ENCODE data around the gene NPIPB2. TPM values are rescaled to one million over a fixed set of nuclear protein-coding genes. Genes with fewer than 3 reads are reported as not detected.

NPIPB2 gene
- total RNA-seq, 4 donors from 2014 or later: 1.4 to 5.9 (median 4.1) TPM

DNA sequence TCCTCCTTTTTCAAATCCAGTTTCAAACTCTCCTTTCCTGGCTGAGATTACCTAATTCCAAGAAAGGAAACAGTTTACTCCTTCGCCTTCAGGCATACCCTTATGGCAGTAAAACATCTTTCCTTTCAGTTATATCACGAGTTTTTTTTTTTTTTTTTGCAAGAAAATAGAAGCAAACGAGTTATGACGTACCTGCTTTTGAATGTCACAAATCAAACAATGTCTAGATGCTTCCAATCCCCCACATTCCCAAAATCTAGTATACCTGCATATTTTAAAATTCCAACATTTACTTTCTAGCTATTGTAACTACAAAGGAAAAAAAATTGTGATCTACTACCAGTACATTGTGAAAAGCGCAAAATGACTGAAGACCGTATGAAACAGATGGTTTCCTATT lies 55.0 kb downstream of the NPIPB2 start:
- Histone ChIP-seq H3K36me3 (peaks cover 0 to 97% of the 10 kb centered on the region in 2 donors), H3K9me3 (no peaks in the 10 kb centered on the region), H3K27me3 (no peaks in the 10 kb centered on the region), H3K27ac (no peak overlapping the region), H3K4me1 (no peaks in the 10 kb centered on the region), H3K4me3 (no peak overlapping the region)
- TF ChIP-seq POLR2AphosphoS5 (IDR thresholded peaks at IDR 0.05): no peak
- TF ChIP-seq, protein P1, sequence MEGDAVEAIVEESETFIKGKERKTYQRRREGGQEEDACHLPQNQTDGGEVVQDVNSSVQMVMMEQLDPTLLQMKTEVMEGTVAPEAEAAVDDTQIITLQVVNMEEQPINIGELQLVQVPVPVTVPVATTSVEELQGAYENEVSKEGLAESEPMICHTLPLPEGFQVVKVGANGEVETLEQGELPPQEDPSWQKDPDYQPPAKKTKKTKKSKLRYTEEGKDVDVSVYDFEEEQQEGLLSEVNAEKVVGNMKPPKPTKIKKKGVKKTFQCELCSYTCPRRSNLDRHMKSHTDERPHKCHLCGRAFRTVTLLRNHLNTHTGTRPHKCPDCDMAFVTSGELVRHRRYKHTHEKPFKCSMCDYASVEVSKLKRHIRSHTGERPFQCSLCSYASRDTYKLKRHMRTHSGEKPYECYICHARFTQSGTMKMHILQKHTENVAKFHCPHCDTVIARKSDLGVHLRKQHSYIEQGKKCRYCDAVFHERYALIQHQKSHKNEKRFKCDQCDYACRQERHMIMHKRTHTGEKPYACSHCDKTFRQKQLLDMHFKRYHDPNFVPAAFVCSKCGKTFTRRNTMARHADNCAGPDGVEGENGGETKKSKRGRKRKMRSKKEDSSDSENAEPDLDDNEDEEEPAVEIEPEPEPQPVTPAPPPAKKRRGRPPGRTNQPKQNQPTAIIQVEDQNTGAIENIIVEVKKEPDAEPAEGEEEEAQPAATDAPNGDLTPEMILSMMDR (IDR thresholded peaks at IDR 0.05): no peak
- no peak for ATAC-seq
- 72 to 78% methylated on average over 2 to 6 of the region's 6 CpGs for WGBS, 2 donors (ENCODE audit: low coverage in 1 of 2)

DNA sequence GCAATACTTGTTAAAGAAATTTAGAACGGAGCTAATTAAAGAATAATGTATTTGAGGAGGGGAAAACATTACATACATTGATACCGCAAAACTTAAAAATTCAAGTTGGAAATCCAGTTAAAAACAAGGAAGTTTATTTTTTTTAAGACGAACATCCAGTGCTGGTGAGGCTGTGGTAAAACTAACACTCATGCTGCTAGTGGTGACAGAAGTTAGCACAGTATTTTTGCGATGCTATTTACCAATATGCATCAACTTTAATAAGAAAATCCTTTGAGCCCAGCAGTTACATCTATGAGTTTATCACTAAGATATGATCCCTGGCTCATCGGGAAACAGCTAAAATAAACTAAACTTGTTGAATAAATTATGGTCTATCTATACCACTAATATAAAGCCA lies 57.8 kb downstream of the NPIPB2 start:
- no peaks in the 10 kb centered on the region for H3K27me3 ChIP-seq
- no peaks in the 10 kb centered on the region for H3K9me3 ChIP-seq
- TF ChIP-seq POLR2AphosphoS5 (IDR thresholded peaks at IDR 0.05) (no peak), POLR2A (IDR thresholded peaks at IDR 0.05) (no peak), EP300 (IDR thresholded peaks at IDR 0.05) (no peak)
- ATAC-seq: no peak
- H3K36me3 ChIP-seq: peaks cover 0 to 100% of the 10 kb centered on the region in 2 donors
- 93 to 94% methylated on average over 5 of the region's 5 CpGs for WGBS, 2 donors (ENCODE audit: low coverage in 1 of 2)
- no peak overlapping the region for H3K4me3 ChIP-seq
- no peak overlapping the region for H3K27ac ChIP-seq
- no peaks in the 10 kb centered on the region for H3K4me1 ChIP-seq

DNA sequence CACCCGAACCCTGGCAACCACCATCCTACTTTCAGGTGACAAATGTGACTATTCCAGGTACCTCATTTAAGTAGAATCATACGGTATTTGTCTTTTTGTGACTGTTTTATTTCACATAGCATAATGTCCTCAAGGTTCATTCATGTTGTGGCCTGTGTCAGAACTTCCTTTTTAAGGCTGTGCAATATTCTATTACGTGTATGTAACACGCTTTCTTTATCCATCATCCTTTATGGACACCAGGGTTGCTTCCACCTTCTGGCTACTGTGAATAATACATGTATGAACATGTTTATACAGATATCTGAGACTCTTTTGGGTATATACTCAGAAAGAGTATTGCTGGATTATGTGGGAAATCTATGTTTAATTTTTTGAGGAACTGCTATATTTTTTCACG lies 61.8 kb downstream of the NPIPB2 start:
- H3K36me3 ChIP-seq: peaks cover 2 to 99% of the 10 kb centered on the region in 2 donors
- no peaks in the 10 kb centered on the region for H3K9me3 ChIP-seq
- no peaks in the 10 kb centered on the region for H3K27me3 ChIP-seq
- no peaks in the 10 kb centered on the region for H3K4me1 ChIP-seq
- 86 to 91% methylated on average over 4 to 5 of the region's 5 CpGs for whole genome bisulfite sequencing, 2 donors (ENCODE audit: low coverage in 1 of 2)
- ATAC-seq: no peak
- TF ChIP-seq, protein P1 (IDR thresholded peaks at IDR 0.05): no peak
- TF ChIP-seq EP300 (IDR thresholded peaks at IDR 0.05): no peak
- TF ChIP-seq POLR2A (IDR thresholded peaks at IDR 0.05): no peak
- no peak for TF ChIP-seq POLR2AphosphoS5 (IDR thresholded peaks at IDR 0.05)
- H3K27ac ChIP-seq: no peak overlapping the region
- no peak overlapping the region for H3K4me3 ChIP-seq

DNA sequence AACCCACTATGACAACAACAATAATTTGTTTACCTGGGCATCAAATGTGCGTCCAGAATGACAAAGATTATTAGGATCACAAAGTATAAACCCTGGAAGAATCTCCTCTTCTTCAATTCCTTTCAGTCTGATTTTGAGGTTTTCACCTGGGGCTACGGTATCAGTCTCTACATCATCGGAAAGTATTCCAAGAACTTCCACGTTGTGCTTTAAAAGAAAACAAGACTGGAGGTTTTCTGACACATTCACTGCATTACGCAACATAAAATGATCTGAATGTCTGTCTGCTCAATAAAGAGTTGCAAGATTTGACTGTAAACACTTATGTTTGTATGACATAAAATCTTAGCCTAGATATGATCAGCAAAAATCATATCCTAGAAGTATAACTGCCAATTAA lies 64.5 kb downstream of the NPIPB2 start:
- Histone ChIP-seq H3K9me3 (no peaks in the 10 kb centered on the region), H3K4me3 (no peak overlapping the region), H3K36me3 (peaks cover 2 to 97% of the 10 kb centered on the region in 2 donors), H3K27me3 (no peaks in the 10 kb centered on the region), H3K4me1 (no peaks in the 10 kb centered on the region), H3K27ac (no peak overlapping the region)
- TF ChIP-seq, protein P1 (IDR thresholded peaks at IDR 0.05): no peak
- TF ChIP-seq EP300 (IDR thresholded peaks at IDR 0.05) (no peak), POLR2A (IDR thresholded peaks at IDR 0.05) (no peak), POLR2AphosphoS5 (IDR thresholded peaks at IDR 0.05) (no peak)
- WGBS, 2 donors (ENCODE audit: low coverage in 1 of 2): 84 to 89% methylated on average over 5 of the region's 5 CpGs
- ATAC-seq: no peak

Small RNAs within 50 kb of the gene (small RNA-seq; reads per million reads assigned to genes)
- gene AC007216.5 (0 reads per million in 4 donors), gene COX6CP1 (0 reads per million in 4 donors), gene UBL5P4 (0 reads per million in 4 donors)

Other genes with a start within 250 kb of the NPIPB2 start
- 10 to 100 TPM; 30.2 to 53.5 (median 46.4) TPM for gene TXNDC11, start 199.2 kb downstream of the NPIPB2 start, total RNA-seq
- gene ZC3H7A, start 144.8 kb downstream of the NPIPB2 start, total RNA-seq: 10 to 100 TPM; 55.5 to 78.9 (median 68.4) TPM
- 100 to 1,000 TPM; 149 to 275 (median 164) TPM for gene RSL1D1, start 90.5 kb downstream of the NPIPB2 start, total RNA-seq
- 10 to 100 TPM; 55.3 to 86.2 (median 72.6) TPM for gene GSPT1, start 26.1 kb downstream of the NPIPB2 start, total RNA-seq
- under 1 TPM in 1 of 4 donors, not detected in 3; 0.45 TPM for gene TNFRSF17, start 23.2 kb upstream of the NPIPB2 start, total RNA-seq
- gene SNX29, start 34.7 kb upstream of the NPIPB2 start, total RNA-seq: 10 to 100 TPM; 18.3 to 30.2 (median 23.3) TPM